K562 (cell line): ENCODE results near the gene TNFAIP8L2. TPM values are rescaled to one million over a fixed set of nuclear protein-coding genes. Genes with fewer than 3 reads are reported as not detected.

Source experiments
- ARHGAP35 ChIP-seq: fragments of 450-650 bp; IDR thresholded peaks from 2 replicates; pipeline ENCODE4 v1.6.1; 2018; ENCODE audit not compliant: partially characterized antibody
- CREBBP ChIP-seq: IDR thresholded peaks from one replicate; pipeline ENCODE4 v1.6.1; 2012; ENCODE audit warnings: low read depth, mild to moderate bottlenecking, control low read depth, inconsistent platforms, low read length
- DACH1 ChIP-seq: fragments of 450-650 bp; IDR thresholded peaks from 2 replicates; pipeline ENCODE4 v1.6.1; 2018; ENCODE audit not compliant: partially characterized antibody
- GATAD2A ChIP-seq: fragments of 450-650 bp; IDR thresholded peaks from 2 replicates; pipeline ENCODE4 v1.6.1; 2017
- HNRNPLL ChIP-seq: fragments of 200-400 bp; formaldehyde crosslinking; IDR thresholded peaks from 2 replicates; pipeline ENCODE4 v1.6.1; 2017; ENCODE audit warnings: low read length, low read depth, mild to moderate bottlenecking; ENCODE audit not compliant: poor library complexity, severe bottlenecking
- ILF3 ChIP-seq: fragments of 450-650 bp; IDR thresholded peaks from 2 replicates; pipeline ENCODE4 v1.6.1; 2018; ENCODE audit warnings: antibody characterized with exemption, mild to moderate bottlenecking, moderate library complexity, borderline replicate concordance
- LCOR ChIP-seq: sonication (generic); formaldehyde crosslinking; IDR thresholded peaks from 2 replicates; pipeline ENCODE4 v1.8.0; 2022; ENCODE audit warnings: mild to moderate bottlenecking, missing genetic modification reagents
- NBN ChIP-seq: fragments of 450-650 bp; IDR thresholded peaks from 2 replicates; pipeline ENCODE4 v1.6.1; 2016; ENCODE audit warnings: low read depth, mild to moderate bottlenecking
- NR2C1 ChIP-seq, 2 experiments: fragments of 450-650 bp; IDR thresholded peaks; 2 replicates each; pipeline ENCODE4 v1.6.1; 2017; ENCODE audit warnings: mild to moderate bottlenecking in 2 of 2, antibody characterized with exemption in 1 of 2, inconsistent platforms in 1 of 2, missing compliant biosample characterization in 1 of 2, missing genetic modification characterization in 1 of 2
- NR2C2 ChIP-seq, 2 experiments: fragments of 200-800 bp in 1 of 2; sonication (Bioruptor generic) in 1 of 2; sonication (generic) in 1 of 2; formaldehyde crosslinking in 1 of 2; IDR thresholded peaks; 2 replicates each; pipeline versions ENCODE4 v1.6.1 to v1.8.0; 2016 to 2022; ENCODE audit warnings: mild to moderate bottlenecking in 1 of 2, missing compliant biosample characterization in 1 of 2, missing genetic modification characterization in 1 of 2, missing genetic modification reagents in 1 of 2
- SMAD2 ChIP-seq: fragments of 150-350 bp; IDR thresholded peaks from 2 replicates; pipeline ENCODE4 v1.6.1; 2014; ENCODE audit warnings: low read depth, mild to moderate bottlenecking, low read length
- STAG1 ChIP-seq: sonication (generic); formaldehyde crosslinking; IDR thresholded peaks from 2 replicates; pipeline ENCODE4 v1.5.0; 2020; ENCODE audit warnings: missing genetic modification reagents, borderline replicate concordance
- TAF7 ChIP-seq: fragments of 450-650 bp; IDR thresholded peaks from 2 replicates; pipeline ENCODE4 v1.6.1; 2016; ENCODE audit warnings: missing genetic modification characterization, missing compliant biosample characterization
- polyA plus RNA-seq, 8 experiments: library from polyadenylated mRNA; depleted of rRNA in 4 of 8; stranded (reverse) in 5 of 8; unstranded in 3 of 8; fragments of >200 nt; fragmentation: Nextera tagmentation in 2 of 8; fragmentation: Illumina TruSeq in 1 of 8; extraction: Ambion mirVana in 2 of 8; extraction: Trizol in 1 of 8; gene quantifications; 2 replicates each; pipeline versions ENCODE4 v1.2.1 to v1.2.3, GENCODE V29; 2011 to 2014; ENCODE audit warnings: inconsistent platforms in 1 of 8, missing spikeins in 1 of 8
- total RNA-seq, 7 experiments: library from RNA; depleted of rRNA in 6 of 7; stranded (reverse); fragments of >200 nt in 6 of 7; fragmentation: Illumina TruSeq in 2 of 7; extraction: Trizol in 2 of 7; gene quantifications; 2 replicates each; pipeline versions ENCODE4 v1.2.1 to v1.2.3, GENCODE V29; 2011 to 2021; ENCODE audit warnings: low replicate concordance in 1 of 7
- TF ChIP-seq, protein P1 (sequence below): fragments of 450-650 bp; formaldehyde crosslinking; IDR thresholded peaks from 2 replicates; pipeline ENCODE4 v1.4.0; 2020; ENCODE audit warnings: mild to moderate bottlenecking, moderate library complexity
- TF ChIP-seq, protein P2 (sequence below), 2 experiments: IDR thresholded peaks in 1 of 2; conservative IDR thresholded peaks in 1 of 2; 2 replicates each; pipeline ENCODE4 v1.6.1; 2016; ENCODE audit warnings: low read depth in 2 of 2, mild to moderate bottlenecking in 1 of 2, missing compliant biosample characterization in 1 of 2, missing genetic modification characterization in 1 of 2, moderate library complexity in 1 of 2
- TF ChIP-seq, protein P3 (sequence below), 3 experiments: fragments of 200-800 bp in 1 of 3; fragments of 250-450 bp in 1 of 3; fragments of 450-650 bp in 1 of 3; sonication (Bioruptor Pico) in 1 of 3; sonication (Bioruptor generic) in 1 of 3; formaldehyde crosslinking in 1 of 3; IDR thresholded peaks; 2 replicates each; pipeline versions ENCODE4 v1.6.1 to v1.8.0; 2016 to 2022; ENCODE audit warnings: mild to moderate bottlenecking in 2 of 3, missing genetic modification characterization in 2 of 3, missing compliant biosample characterization in 1 of 3, moderate library complexity in 1 of 3

TNFAIP8L2 gene
- total and polyA plus RNA-seq, 9 of the 15 experiments (the other 6 are each of a cell fraction or from before 2014, with no cell fraction given), result 0.05 to 1.7 (median 0.52) TPM

DNA sequence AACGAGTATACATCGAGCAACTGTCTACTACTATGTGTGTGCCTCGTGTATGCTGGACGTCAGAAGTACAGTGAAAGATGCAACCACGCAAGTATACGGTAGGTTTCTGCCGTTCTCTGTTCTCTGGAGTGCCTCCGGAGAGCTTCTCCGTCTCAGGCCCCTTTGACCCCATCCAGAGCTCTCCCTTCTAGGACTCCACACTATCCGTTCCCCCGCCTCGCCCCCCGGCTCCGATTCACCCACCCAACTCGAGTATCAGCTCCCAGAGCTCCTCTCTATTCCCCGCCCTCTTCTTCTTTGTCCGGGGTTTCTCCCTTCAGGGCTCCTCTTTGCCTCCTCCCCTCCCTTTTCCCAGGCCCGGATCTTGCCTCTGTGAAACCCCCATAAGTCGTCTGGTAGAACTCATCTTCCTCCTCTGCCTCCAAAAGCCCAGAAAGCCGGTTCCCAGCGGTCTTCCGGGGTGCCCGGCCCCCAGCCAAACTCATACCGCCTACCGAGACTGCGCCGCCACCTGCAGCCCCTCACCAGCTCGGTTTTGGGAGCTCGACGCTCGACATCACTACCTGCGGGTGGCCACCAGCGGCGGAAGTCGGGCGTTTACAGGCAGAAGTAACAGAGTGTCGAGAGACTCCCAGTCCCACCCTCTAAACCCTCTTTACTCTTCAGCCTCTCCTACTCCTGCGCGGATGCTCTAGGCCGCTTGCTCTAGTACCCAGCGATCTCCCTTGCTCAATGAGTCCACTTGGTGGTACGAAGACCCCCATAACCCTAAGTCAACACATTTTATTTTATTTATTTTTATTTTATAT lies 33.4 kb downstream of the TNFAIP8L2 start, which contains the start of gene VPS72 (continued):
- TF ChIP-seq, protein P1, sequence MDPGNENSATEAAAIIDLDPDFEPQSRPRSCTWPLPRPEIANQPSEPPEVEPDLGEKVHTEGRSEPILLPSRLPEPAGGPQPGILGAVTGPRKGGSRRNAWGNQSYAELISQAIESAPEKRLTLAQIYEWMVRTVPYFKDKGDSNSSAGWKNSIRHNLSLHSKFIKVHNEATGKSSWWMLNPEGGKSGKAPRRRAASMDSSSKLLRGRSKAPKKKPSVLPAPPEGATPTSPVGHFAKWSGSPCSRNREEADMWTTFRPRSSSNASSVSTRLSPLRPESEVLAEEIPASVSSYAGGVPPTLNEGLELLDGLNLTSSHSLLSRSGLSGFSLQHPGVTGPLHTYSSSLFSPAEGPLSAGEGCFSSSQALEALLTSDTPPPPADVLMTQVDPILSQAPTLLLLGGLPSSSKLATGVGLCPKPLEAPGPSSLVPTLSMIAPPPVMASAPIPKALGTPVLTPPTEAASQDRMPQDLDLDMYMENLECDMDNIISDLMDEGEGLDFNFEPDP (CRISPR knock-in tag), result no peak
- TF ChIP-seq DACH1 (no peak), HNRNPLL (no peak), LCOR (CRISPR knock-in tag) (peak; percentile 99), CREBBP (no peak), TAF7 (tag) (peak; percentile 76), STAG1 (CRISPR knock-in tag) (no peak), GATAD2A (no peak; the same call in 1 of the 2 replicates), NR2C1 (IDR thresholded peaks at IDR 0.05) (no peak; the same call in 1 of the 2 replicates), NR2C1 (tag; IDR thresholded peaks at IDR 0.05) (peak; percentile 40; the same call in 1 of the 2 replicates), NR2C2 (CRISPR knock-in tag; IDR thresholded peaks at IDR 0.05) (no peak), NR2C2 (tag; IDR thresholded peaks at IDR 0.05) (peak; percentile 50; the same call in 1 of the 2 replicates), SMAD2 (no peak), NBN (peak; percentile 70; the same call in 1 of the 2 replicates), ILF3 (no peak), ARHGAP35 (no peak)
- TF ChIP-seq, protein P2, sequence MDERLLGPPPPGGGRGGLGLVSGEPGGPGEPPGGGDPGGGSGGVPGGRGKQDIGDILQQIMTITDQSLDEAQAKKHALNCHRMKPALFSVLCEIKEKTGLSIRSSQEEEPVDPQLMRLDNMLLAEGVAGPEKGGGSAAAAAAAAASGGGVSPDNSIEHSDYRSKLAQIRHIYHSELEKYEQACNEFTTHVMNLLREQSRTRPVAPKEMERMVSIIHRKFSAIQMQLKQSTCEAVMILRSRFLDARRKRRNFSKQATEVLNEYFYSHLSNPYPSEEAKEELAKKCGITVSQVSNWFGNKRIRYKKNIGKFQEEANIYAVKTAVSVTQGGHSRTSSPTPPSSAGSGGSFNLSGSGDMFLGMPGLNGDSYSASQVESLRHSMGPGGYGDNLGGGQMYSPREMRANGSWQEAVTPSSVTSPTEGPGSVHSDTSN (CRISPR knock-in tag; IDR thresholded peaks at IDR 0.05; ENCODE audit: low read depth), result no peak
- TF ChIP-seq, protein P2 (tag; conservative IDR thresholded peaks at IDR 0.05; ENCODE audit: low read depth), result no peak
- TF ChIP-seq, protein P3, sequence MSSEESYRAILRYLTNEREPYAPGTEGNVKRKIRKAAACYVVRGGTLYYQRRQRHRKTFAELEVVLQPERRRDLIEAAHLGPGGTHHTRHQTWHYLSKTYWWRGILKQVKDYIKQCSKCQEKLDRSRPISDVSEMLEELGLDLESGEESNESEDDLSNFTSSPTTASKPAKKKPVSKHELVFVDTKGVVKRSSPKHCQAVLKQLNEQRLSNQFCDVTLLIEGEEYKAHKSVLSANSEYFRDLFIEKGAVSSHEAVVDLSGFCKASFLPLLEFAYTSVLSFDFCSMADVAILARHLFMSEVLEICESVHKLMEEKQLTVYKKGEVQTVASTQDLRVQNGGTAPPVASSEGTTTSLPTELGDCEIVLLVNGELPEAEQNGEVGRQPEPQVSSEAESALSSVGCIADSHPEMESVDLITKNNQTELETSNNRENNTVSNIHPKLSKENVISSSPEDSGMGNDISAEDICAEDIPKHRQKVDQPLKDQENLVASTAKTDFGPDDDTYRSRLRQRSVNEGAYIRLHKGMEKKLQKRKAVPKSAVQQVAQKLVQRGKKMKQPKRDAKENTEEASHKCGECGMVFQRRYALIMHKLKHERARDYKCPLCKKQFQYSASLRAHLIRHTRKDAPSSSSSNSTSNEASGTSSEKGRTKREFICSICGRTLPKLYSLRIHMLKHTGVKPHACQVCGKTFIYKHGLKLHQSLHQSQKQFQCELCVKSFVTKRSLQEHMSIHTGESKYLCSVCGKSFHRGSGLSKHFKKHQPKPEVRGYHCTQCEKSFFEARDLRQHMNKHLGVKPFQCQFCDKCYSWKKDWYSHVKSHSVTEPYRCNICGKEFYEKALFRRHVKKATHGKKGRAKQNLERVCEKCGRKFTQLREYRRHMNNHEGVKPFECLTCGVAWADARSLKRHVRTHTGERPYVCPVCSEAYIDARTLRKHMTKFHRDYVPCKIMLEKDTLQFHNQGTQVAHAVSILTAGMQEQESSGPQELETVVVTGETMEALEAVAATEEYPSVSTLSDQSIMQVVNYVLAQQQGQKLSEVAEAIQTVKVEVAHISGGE (CRISPR knock-in tag; IDR thresholded peaks at IDR 0.05), result no peak
